ENCODE measurements around the gene PAX8.

DNA sequence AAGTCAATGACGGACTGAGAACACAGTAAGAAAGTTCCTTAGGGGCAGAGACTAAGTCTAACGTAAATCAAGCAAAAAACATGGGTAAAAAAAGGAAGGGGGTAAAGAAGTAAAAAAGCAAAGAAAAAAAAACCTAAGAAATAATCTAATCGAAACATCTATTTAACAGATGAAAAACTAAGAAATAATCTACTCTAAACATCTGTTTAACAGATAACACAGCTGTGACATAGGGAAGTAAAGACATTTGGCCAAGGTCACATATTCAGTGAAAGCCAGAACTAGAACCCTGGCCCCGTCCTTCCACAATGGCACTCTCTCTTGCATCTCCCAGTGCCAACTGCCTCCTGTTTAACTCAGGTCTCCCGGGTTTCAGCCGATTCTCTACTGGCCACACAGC is 56.9 kb downstream of the PAX8 start:
- TF ChIP-seq KDM1A (CRISPR knock-in tag; IDR thresholded peaks at IDR 0.05) (no peak), KLF9 (CRISPR knock-in tag; IDR thresholded peaks at IDR 0.05; ENCODE audit: low read depth) (no peak), MYC (CRISPR knock-in tag; IDR thresholded peaks at IDR 0.05; ENCODE audit: borderline replicate concordance) (no peak)
- TF ChIP-seq, protein P1, sequence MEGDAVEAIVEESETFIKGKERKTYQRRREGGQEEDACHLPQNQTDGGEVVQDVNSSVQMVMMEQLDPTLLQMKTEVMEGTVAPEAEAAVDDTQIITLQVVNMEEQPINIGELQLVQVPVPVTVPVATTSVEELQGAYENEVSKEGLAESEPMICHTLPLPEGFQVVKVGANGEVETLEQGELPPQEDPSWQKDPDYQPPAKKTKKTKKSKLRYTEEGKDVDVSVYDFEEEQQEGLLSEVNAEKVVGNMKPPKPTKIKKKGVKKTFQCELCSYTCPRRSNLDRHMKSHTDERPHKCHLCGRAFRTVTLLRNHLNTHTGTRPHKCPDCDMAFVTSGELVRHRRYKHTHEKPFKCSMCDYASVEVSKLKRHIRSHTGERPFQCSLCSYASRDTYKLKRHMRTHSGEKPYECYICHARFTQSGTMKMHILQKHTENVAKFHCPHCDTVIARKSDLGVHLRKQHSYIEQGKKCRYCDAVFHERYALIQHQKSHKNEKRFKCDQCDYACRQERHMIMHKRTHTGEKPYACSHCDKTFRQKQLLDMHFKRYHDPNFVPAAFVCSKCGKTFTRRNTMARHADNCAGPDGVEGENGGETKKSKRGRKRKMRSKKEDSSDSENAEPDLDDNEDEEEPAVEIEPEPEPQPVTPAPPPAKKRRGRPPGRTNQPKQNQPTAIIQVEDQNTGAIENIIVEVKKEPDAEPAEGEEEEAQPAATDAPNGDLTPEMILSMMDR (CRISPR knock-in tag; IDR thresholded peaks at IDR 0.05): no peak
